Measurements from ENCODE around the gene OGFR. TPM values are rescaled to one million over a fixed set of nuclear protein-coding genes. Genes with fewer than 3 reads are reported as not detected.

Gene OGFR
- total and polyA plus RNA-seq, 2 donors (not counting 3 experiments of a cell fraction or from before 2014, with no cell fraction given), result 30.8 to 44.0 TPM

DNA sequence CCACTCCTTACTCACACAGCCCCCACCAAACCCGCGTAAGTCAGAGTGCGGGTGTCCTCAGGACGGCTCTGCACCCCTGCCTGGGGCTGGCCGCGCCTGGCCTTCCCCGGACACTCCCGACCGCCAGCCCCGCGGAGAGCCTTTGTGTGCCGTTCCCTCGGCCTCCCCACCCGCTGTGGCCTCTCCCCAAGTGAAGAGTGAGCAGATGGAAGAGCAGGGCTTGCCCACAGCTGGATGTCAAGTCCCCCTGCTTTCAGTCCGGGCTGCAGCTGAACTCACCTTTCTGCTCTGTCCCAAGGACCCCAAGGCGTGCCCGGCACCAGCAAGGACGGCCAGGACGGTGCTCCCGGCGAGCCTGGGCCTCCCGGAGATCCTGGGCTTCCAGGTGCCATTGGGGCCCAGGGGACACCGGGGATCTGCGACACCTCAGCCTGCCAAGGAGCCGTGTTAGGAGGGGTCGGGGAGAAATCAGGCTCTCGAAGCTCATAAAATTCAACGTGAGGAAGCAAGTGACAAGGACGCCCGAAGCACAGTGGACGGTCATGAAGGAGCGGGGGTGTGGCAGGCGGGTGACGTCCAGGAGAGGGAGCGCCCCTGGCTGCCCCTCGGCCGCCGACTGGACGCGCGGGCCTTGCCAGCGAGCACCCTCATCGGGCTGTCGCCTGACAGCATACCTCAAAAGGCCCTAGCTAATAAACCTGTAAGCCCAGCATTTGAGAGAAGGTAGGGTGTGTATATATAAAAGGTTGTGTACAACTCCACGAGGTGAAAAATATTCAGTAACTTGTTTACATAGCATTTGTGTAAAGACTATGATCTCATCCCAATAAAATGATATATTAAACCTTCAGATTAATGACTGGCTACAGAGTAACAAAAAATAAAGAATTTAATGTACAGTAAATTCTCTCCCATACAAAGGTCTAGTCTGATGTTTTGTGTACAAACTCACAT, 35.9 kb downstream of the OGFR start:
- FAIRE-seq, result no peak
- no peak overlapping the region for H3K9ac ChIP-seq (replicated peaks; ENCODE audit: extremely low read depth, insufficient read depth, low read length)
- H3K4me2 ChIP-seq (ENCODE audit: insufficient read depth, low read length), result no peak overlapping the region
- H2AFZ ChIP-seq (ENCODE audit: low read depth, low read length), result no peak overlapping the region
- H3K79me2 ChIP-seq (ENCODE audit: control insufficient read depth, insufficient read depth, low read length), result no peaks in the 10 kb centered on the region
- DNase-seq (ENCODE audit: low read depth, low spot score), result no peak
- intact Hi-C loops (cut with micrococcal nuclease) (no loop called here), dilution Hi-C loops (cut with MboI; ENCODE audit: extremely low pct_ligation_motif_present, low sequenced_read_pairs) (no loop called here)
- no peaks in the 10 kb centered on the region for H3K27me3 ChIP-seq (ENCODE audit: control insufficient read depth in 2 of 2, insufficient read depth in 2 of 2, low read length in 2 of 2)
- H3K4me1 ChIP-seq (ENCODE audit: control insufficient read depth, extremely low read depth, insufficient read depth, low read length), result no peaks in the 10 kb centered on the region
- ChIA-PET CTCF (no interaction called here), POLR2A (no interaction called here)
- H3K27ac ChIP-seq (ENCODE audit: insufficient read depth, low read depth, low read length), result no peak overlapping the region
- BruUV-seq (replicated peaks), result no TSS peak
- no peaks in the 10 kb centered on the region for H3K9me1 ChIP-seq (replicated peaks; ENCODE audit: control insufficient read depth, extremely low read depth, insufficient read depth, low read length)
- H3K4me3 ChIP-seq (replicated peaks in 1 of 3; ENCODE audit: insufficient read depth in 1 of 3, low read depth in 1 of 3, low read length in 3 of 3), result no peak overlapping the region
- H3K9me3 ChIP-seq (replicated peaks; ENCODE audit: control insufficient read depth, insufficient read depth, low read length), result no peaks in the 10 kb centered on the region
- no peaks in the 10 kb centered on the region for H4K20me1 ChIP-seq (replicated peaks; ENCODE audit: control insufficient read depth, extremely low read depth, insufficient read depth, low read length)
- TF ChIP-seq GATA2 (IDR thresholded peaks at IDR 0.05; ENCODE audit: insufficient read depth, insufficient read length, low read depth, low read length) (no peak), JUN (IDR thresholded peaks at IDR 0.05; ENCODE audit: borderline replicate concordance, insufficient read depth, insufficient read length, low read depth) (no peak), EZH2 (IDR thresholded peaks at IDR 0.05; ENCODE audit: borderline replicate concordance, low read depth, low read length, severe bottlenecking) (no peak), MYC (IDR thresholded peaks at IDR 0.05; ENCODE audit: low read depth, low read length) (no peak), POLR2AphosphoS5 (IDR thresholded peaks at IDR 0.05; ENCODE audit: insufficient read depth, low read depth, low read length) (no peak), FOS (IDR thresholded peaks at IDR 0.05; ENCODE audit: borderline replicate concordance, insufficient read depth, low read length) (no peak), POLR2A (IDR thresholded peaks at IDR 0.05; ENCODE audit: low read depth, low read length) (no peak)
- TF ChIP-seq, protein P1, sequence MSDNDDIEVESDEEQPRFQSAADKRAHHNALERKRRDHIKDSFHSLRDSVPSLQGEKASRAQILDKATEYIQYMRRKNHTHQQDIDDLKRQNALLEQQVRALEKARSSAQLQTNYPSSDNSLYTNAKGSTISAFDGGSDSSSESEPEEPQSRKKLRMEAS (IDR thresholded peaks at IDR 0.05; ENCODE audit: insufficient read depth, insufficient read length), result no peak
- TF ChIP-seq, protein P2, sequence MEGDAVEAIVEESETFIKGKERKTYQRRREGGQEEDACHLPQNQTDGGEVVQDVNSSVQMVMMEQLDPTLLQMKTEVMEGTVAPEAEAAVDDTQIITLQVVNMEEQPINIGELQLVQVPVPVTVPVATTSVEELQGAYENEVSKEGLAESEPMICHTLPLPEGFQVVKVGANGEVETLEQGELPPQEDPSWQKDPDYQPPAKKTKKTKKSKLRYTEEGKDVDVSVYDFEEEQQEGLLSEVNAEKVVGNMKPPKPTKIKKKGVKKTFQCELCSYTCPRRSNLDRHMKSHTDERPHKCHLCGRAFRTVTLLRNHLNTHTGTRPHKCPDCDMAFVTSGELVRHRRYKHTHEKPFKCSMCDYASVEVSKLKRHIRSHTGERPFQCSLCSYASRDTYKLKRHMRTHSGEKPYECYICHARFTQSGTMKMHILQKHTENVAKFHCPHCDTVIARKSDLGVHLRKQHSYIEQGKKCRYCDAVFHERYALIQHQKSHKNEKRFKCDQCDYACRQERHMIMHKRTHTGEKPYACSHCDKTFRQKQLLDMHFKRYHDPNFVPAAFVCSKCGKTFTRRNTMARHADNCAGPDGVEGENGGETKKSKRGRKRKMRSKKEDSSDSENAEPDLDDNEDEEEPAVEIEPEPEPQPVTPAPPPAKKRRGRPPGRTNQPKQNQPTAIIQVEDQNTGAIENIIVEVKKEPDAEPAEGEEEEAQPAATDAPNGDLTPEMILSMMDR (IDR thresholded peaks at IDR 0.05; ENCODE audit: extremely low read depth in 1 of 2, insufficient read depth in 1 of 2, low read depth in 1 of 2, low read length in 2 of 2), result no peak
- no peaks in the 10 kb centered on the region for H3K36me3 ChIP-seq (ENCODE audit: control insufficient read depth in 2 of 2, extremely low read depth in 1 of 2, insufficient read depth in 2 of 2, low read length in 2 of 2)
